Glomerular visceral epithelial cell (primary cell): ENCODE measurements around the gene CACNA1B.

Experiments used
- DNase-seq: peaks from one replicate; pipeline ENCODE4 v3.0.0-alpha.2; 2016; ENCODE audit errors: extremely low spot score

Gene CACNA1B

DNA sequence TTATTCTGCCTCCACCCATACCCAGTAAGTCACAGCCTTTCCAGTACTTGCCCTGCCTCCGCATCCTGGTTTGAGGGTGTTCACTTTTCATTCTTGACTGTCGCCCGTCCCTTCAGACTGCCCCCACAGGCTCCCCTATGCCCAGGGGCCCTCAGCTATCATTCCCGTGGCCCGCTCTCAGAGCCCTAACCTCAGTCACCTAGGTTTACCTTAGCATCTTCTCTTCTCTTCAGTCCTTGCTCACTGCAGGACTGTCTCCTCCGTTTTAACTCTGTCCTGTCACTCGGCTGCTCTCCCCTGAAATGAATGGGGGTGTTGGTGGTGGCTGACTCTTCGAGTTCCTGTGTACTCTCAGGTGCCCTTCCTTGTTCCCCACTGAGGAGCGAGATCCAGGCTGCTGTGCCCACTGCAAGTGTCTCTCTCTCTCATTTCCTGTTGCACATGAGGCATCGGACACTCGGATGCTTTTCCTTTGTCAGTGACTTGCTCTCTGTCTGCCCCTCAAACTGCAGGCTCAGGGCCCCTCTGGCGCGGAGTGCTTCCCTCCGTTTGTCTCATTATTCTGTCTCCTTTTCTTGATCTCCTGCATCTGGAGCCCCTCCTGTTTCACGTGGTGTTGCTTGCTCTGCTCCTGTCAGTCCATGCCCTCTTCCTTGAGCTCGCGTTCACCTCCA is 89.8 kb downstream of the CACNA1B start:
- no peak for DNase-seq

DNA sequence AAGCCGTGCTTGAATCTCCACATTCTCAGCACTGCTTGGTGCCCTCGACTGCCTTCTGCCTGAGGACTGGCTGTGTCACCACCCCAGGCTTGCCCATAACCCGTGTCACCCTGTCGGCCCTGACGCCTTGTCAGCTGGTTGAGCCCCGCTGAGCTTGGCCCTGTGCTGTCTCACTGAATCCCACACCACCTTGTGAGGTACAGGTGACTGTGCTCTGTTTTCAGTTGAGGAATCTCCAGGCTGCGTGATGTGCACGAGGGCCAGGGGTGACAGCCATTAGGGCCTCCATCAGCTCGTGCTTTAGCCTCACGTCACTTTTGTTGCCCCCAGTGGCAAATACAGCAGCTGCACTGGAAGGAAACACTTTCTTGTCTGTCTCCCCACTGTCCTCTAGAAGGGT is 90.7 kb downstream of the CACNA1B start:
- no peak for DNase-seq

DNA sequence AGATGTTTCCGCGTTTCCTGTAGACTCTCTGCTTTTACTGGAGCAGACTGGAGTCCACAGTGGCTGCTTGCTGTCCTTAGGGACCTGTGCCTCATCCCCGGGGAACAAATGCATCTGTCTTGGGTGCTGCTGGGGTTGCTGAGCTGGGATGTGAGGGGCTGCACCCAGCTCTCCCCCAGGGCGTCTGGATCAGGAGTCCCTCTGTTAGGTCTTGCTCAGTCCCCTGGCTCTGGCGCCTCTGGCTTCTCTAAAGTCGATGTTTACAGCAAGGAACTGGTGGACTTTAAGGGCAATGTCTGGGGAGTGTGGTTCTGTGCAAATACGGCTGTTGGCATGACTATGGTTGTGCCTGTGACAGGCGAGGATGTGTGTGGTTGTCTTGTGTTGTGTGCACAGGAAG is 91.4 kb downstream of the CACNA1B start:
- no peak for DNase-seq

DNA sequence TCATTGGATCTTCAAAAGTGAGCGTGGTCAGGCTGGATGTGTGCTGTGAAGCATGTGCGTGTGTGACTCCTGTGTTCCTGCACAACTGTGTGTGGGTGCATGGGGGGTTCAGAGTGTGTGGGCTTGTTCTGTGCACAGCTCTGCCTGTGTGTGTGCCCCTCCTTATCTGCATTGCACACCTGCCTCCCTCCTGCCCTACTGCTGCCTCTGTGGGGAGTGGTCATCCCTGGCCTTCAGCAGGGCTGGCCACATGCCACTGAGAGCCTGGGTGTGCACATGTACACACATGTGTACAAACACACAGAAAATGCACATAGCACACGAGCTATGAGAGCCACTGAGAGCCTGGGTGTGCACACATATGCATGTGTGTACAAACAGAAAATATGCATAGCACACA is 92.1 kb downstream of the CACNA1B start:
- DNase-seq, result no peak

DNA sequence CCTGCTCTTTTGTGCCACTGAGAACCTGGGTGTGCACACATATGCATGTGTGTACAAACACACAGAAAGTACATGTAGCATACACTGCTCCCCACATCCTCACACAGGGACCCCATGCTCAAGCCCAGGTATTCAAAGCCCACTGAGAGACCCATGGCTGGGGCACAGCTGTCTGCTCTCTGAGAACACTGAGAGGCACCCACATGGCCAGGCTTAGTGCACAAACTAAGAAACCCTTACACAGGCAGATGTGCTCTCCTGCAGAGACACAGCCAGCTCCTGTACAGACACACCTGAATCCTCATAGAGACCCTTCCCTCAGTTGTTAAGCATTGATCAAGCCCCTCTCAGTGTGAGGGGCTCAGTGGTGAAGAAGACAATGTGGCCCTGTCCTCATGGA is 92.5 kb downstream of the CACNA1B start:
- DNase-seq, result no peak

DNA sequence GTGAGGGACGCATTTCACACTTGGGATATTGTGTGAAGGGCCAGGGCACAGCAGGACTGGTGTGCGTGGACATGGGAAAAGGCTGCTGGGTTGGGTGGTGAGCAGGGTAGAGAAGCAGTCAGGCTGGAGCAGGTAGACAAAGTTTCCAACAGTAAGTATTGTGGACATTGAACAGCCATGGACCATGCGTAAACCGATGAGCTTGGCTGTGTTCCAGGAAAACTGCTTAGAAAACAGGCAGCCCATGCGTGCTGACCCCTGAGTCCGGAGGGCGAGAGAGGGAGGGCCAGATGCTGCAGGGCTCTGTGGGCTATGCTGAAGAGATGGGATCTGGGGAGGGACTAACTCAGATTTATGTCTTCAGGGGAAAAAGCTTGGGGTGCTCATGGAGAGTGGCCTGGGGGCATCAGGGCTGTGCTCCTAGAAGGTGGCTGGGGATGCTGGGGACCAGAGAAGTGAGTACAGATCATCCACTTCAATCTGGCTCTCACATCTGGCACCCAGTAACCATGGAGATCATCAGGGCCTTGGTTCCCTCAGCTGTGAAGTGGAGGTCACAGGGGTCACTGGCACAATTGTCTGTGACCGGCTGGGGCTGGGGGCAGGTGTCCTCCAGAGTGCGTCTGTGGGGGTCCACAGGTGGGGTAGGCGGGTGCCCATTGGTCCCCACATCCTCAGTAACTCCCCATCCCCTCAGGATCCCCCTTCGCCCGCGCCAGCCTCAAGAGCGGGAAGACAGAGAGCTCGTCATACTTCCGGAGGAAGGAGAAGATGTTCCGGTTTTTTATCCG is 93.3 kb downstream of the CACNA1B start:
- no peak for DNase-seq

DNA sequence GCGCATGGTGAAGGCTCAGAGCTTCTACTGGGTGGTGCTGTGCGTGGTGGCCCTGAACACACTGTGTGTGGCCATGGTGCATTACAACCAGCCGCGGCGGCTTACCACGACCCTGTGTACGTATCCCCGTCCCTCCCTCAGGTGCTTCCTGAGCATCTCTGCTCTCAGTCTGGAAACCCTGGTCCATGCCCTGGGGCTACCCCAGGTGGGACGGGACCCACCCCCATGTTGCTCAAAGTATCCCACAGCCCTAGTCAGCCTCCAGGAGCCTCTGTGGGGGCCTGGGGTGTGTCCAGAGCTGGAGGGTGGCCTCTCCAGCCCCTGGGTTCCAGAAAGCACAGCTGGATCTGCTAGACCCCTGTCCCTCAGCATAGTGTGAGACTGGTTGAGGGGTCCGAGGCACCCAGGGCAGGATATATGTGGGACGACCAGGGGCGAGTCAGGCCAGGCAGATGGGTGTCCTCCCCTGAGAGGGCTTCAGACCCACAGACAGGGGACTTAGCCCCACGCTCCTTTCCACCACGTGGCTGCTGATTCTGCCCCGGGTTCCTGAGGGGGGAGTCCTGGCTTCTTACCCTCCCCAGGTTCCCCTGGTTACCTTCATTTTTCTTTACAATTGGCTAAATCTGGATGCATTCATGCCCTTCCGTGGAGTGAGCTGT is 94.0 kb downstream of the CACNA1B start:
- no peak for DNase-seq

DNA sequence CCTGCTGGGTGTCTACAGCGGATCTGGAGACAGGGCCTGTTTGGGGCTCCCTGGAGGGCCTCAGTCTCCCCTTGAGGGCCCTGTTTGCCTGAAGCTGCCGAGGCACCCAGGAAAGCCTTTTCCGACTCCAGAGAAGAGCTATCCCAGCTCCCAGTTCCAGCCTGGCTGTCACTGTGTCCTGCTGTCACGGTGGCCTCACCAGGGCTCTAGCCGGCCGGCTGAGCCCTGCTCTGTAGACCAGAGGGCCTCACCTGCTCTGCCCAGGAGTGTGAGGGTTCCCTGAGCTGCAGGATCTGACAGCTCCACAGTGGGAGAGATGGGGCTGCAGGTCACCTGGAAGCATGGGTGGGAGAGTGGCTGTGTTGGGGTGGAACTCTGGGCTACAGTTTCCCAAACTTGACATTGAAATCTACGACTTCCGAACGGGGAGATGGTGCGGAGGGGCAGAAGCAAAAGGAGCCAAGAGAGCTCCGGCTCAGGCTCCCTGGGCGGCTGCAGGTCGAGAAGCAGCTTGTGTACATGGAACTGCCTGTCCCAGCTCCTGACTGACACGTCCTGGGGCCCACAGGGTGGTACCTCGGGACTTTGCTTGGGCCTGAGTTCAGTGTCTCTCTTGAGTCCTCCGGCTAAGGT is 94.9 kb downstream of the CACNA1B start:
- DNase-seq, result no peak

DNA sequence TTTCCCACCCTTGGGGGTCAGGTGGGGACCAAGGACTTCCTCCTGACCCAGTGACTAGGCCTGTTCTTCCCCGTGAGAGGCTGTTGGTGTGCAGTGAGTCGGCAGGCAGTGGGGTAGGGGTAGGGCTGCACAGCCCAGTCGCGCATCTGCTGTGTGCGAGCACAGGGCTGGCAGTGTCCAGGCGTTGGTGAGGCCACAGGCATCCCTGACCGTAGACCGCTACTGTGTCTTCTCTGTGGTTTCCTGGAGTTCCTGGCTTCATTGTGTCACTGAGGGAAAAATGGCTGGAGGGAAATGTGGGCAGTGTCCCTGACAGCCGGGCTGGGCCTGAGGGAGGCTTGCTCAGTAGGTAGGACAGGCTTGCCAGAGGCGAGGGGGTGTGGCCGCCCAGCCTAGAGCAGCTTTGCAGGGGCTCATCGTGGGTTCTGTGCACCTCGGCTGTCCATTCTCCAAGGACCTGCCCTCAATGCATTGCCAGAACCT is 95.4 kb downstream of the CACNA1B start:
- no peak for DNase-seq

DNA sequence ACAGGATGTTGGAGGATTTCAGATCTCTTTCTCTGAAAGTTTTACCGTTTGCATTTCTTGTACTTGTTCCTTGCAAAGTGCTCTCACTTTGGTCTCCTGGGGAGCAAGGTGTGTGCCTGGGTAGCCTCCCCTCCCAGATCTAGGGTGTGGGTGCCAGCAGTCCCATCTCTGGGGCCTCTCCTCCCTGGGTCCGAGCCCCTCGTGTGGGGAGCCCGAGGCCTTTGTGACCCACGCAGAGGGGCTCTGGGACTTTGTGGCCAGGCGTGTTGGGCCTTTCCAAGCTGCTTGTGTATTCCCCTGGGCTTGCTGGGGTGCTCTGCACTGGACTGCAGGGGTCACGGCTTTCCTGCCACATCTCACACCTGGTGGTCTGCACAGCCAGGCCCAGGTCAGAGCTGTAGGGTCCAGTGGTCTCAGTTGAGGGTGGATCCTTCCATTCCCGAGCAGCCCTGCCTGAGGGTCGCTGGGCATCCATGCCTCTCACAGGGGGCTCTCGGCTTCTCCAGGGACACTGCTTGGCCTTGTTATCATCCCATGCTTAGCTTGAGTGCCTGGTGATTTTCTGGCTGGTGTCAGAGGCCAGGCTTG is 96.3 kb downstream of the CACNA1B start:
- DNase-seq, result no peak

DNA sequence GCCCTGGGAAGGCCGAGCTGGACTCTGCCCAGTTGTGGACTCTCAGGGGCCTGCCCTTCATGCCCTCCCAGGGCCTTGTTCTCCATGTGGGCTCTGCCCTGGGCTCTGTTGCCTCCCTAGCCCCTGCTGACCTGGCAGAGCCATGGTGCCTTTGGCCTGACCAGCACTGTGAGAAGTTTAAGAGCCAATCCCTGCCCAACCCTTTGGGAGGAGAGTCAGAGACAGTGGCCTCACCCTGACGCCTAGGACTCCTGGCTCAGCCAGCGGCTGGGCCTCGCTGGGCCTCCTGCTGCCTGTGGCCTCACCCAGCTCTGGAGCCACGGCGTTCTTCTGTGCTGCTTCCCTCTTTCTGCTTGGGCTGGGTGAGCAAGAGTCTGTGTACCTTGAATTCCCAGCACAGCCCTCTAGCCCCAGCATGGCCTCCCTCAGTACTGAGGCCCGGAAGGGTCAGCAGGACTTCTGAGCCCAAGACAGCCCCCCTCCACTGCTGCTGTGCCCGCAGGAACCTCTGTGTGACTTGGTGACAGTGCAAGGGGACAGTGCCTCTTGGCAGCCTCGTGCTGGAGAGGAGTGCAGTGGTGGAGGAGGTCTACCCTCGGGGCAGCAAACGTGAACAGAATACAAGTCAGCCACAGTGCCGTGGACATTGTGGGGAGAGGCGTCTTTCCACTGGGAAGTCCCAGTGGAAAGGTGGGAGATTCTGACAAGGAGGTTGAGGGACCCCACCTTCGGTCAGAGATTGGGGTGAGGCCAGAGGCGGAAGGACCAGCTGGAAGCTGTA is 97.4 kb downstream of the CACNA1B start:
- no peak for DNase-seq

DNA sequence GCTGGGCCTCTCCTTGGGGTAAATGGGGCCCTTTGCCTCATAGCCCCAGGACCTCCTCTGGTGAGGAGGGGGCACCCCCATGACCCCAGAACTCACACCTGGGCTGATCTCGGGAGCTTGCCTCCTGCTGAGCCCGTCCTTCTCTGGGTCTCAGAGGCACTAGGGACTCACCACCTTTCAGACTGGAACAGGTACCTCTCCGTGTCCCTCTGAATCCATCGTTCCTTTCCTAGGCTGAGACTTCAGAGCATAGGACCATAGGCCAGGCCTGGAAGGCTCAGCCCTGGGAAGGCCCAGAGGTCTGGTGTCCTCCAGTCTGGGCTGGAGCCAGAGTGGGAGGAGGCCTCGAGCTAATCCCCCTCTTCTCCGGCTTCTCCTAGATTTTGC is 97.9 kb downstream of the CACNA1B start:
- no peak for DNase-seq

DNA sequence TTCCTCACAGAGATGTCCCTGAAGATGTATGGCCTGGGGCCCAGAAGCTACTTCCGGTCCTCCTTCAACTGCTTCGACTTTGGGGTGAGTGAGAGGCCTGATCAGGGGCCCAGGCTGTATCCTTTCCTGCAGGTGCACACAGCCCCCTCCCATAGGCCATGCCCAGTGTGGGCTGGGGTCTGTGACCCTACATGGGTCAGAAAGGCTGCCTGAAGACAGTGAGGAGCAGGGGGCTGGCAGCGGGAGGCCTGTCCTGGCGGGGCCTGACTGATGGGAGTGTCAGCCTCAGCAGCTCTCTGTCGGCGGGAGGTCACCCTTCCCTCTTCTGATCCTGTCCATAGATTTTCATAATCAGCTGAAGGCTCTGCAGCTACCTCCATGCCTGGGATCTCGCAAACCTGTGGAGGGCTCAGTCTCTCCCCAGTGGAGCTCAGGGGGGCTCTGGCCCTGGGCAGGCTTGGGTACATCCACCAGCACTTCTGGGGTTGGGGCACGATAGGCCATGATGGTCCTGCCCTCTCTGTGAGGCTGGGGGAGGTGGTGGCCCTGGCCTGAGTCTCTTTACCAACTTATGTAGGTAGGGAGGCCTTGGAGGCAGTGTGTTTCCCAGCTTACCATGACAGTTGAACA is 98.5 kb downstream of the CACNA1B start:
- no peak for DNase-seq

DNA sequence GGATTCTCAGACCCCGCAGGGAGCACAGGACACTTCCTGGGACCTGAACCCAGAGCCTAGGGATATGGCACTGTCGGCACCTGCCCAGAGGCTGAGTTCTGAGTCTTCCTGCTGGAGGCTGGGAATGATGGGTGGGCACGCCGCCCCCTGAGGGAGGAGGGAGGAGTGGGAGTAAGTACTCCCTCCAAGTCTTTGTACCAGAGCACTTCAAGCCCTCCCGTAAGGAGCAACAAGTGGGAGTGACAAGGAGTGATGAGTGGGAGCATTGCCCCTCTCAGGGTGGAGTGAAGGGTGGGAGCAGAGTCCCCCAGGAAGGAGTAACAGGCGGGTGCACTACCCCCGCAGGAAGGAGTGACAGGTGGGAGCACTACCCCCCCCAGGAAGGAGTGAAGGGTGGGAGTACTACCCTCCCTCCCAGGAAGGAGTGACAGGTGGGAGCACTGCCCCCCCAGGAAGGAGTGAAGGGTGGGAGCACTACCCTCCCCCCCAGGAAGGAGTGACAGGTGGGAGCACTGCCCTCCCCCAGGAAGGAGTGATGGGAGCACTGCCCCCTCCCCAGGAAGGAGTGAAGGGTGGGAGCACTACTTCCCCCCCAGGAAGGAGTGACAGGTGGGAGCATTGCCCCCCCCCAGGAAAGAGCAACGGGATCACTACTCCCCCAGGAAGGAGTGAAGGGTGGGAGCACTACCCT is 100.1 kb downstream of the CACNA1B start:
- no peak for DNase-seq

DNA sequence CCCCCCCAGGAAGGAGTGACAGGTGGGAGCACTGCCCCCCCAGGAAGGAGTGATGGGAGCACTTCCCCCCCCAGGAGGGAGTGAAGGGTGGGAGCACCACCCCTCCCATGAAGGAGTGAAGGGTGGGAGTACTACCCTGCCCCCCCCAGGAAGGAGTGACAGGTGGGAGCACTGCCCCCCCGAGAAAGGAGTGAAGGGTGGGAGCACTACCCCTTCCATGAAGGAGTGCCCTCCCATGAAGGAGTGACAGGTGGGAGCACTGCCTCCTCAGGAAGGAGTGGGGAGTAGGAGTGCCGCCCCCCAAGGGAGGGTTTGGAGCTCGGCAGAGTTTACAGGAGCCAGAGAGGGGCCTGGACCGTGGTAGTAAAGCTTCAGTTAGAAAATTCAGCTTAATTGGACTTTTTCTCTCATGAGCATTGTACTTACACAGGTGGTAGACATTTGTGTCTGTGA is 100.7 kb downstream of the CACNA1B start:
- no peak for DNase-seq

DNA sequence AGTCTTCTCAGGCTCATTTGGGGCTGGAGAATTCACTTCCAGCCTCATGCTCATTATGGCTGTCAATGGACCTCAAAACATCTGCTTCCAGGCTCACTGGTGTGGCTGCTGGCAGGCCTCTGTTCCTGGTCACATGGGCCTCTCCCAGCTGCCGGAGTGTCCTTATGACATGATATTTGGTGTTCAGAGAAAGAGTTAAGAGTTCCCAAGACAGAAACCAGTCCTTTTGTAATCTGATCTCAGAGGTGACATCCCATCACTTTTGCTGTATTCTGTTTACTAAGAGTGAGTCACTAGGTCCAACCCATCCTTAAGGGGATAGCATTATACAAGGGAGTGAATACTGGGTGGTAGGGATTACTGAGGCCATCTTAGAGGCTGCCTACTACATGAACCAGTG is 104.6 kb downstream of the CACNA1B start:
- no peak for DNase-seq

DNA sequence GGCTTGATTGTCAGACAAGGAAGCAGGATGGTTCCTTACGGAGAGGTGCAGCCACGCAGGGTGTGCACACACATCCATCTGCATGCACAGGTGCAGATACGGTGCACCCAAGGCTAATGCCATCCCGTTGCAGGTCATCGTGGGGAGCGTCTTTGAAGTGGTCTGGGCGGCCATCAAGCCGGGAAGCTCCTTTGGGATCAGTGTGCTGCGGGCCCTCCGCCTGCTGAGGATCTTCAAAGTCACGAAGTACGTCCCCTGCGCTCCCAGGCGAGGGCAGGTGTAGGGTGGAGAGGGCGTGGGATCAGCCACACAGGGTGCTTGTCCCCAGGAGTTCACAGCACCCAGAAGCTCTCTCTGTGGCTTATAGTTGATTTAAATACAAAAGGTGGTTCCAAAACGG is 106.4 kb downstream of the CACNA1B start:
- no peak for DNase-seq

DNA sequence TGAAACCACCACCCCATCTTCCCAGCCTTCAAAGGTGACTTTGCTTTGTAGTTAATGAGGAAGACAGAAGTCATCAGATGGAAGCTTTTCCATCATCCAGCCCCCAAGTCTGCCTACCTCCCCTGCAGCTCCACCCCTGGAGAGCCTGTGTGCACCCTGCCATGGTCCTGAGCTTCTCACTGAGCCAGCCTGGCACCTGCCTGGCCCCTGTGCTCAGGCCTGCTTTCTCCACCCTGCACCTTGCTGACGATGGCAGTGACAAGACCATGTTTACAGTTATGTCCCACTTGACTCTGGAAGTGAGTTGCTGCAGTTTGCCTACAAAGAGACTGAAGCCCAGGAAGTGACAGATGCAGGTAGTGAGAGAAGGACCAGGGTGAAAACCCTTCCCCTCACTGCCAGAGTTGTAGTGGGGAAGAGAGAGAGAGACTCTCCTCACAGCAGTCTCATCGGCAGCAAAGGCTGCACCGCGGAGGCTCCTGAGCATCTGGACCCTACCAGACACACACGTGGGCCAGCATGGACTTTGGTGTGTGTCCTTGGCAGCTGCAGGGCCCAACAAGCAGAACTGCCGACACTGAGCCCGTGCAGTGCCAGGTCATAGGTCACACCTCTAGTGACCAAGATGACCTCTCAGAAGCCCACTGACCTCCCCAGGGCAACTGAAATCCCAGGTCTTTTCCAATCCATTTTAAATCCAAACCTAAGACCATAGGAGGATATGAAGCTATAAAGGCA is 107.1 kb downstream of the CACNA1B start:
- no peak for DNase-seq

DNA sequence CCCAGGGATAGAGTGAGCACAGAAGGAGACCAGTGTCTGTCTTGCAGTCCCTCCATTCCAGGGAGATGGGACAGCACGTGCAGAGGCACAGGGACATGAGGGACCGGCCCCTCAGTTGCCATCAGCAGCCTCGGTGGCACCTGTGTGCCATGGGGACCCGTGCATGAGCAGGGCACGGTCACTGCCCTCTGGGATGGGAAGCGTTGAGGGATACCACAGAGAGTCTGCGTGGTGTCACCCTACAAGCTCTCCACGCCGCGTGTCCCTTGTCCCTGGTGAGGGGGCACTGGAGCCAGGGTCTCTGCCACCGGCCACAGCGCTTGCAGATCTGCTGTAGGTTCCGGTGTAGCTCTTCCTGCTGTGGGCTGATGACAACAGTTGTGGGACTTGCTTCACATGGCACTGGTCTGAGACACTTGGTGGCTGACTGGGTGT is 108.1 kb downstream of the CACNA1B start:
- no peak for DNase-seq
